ENCODE measurements around the gene PHF1. TPM values are rescaled to one million over a fixed set of nuclear protein-coding genes. Genes with fewer than 3 reads are reported as not detected.
A peak's percentile ranks its signal among the peaks of the same experiment; 100 is the strongest.
"Not testable (repeated sequence)": the region's sequence is repeated elsewhere in the genome, so short reads cannot be mapped to it uniquely, and the experiment has no call there.

The PHF1 gene
- polyA plus RNA-seq (2011; rRNA removed) = 37.8 and 54.6 TPM in 2 replicates
- 24.4 and 25.0 TPM in 2 replicates for polyA minus RNA-seq (2011; rRNA and poly(A)+ RNA removed)

DNA sequence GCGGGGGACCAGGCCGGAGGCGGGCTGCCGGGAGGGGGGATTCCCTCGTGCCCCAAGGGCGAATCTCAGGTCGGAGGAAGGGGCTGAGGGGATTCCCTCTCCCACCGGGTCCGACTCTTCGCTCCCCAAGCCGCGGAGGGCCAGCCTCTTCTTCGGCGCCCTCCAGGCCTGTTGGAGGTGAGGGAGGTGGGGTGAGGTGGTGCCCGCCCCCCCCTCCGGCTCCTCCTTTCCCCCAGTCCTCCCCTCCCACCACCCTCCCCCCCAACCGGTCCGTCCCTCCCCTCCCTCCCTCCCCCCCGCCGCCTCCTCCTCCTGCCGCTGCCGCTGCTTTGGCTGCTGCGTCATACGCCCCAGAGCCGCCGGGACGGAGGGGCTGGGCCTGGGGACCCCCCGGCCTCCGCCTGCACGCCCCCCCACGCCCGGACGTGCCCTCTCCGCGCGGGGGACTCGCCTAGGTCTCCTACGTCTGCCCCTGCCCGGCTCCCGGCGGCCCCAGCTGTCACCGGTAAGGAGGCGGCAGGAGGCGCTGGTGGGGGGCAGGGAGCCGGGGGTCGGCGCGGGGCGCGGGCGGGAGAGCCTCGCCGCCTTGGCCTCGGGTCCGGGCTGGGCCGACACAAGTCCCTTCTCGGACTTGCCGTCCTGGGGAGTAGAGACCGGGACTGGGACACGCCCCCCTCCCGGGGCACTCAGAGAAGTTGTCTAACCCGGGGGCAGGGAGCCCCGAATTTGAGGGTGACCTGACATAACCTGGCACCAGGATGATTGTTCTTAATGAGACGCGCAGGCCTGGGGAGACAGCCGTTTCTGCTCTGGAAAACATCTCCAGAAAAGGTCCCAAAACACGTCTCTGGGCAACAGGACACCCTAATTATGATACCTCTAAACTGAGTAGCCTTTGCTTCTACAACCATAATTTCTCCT is at the start of gene PHF1:
Gene PHF1 (plus strand): TSS at position 304 of the 921 bp plus-strand sequence. CDS start 1,250 bp downstream, outside the sequence.
- no peaks in the 10 kb centered on the region for H3K27me3 ChIP-seq (ENCODE audit: control insufficient read depth, insufficient read depth, low read length)
- CTCF ChIA-PET = no interaction called here
- peaks cover 25% of the 10 kb centered on the region for H3K36me3 ChIP-seq (ENCODE audit: control insufficient read depth, insufficient read depth, low read length)

GRCh38 chr6:33363486-33363885 is 47.3 kb upstream of the PHF1 start:
- H3K4me3 ChIP-seq (ENCODE audit: low read depth, low read length); POLR2A ChIA-PET: not testable (repeated sequence)

More for the DNA sequence above, at the start of gene PHF1:
- POLR2A ChIA-PET = interaction anchor here (0.6 to 0.7 kb wide), 3 partner anchors 16 to 203 kb away, joined by 3 read pairs; no protein-coding TSS in a partner anchor
- no peak for TF ChIP-seq CTCF (IDR thresholded peaks at IDR 0.05; ENCODE audit: insufficient read depth, low read depth, low read length)
- no peak for DNase-seq (ENCODE audit: low read depth)
- H3K4me3 ChIP-seq (ENCODE audit: low read depth, low read length) = peak within 1 kb of the TSS; percentile 62

GRCh38 chr6:33364475-33365205 is 46.2 kb upstream of the PHF1 start:
- DNase-seq (ENCODE audit: low read depth); H3K4me3 ChIP-seq (ENCODE audit: low read depth, low read length); POLR2A ChIA-PET; H3K36me3 ChIP-seq (ENCODE audit: control insufficient read depth, insufficient read depth, low read length): not testable (repeated sequence)
- peaks cover 14% of the 10 kb centered on the region for H3K27me3 ChIP-seq (ENCODE audit: control insufficient read depth, insufficient read depth, low read length)
- CTCF ChIA-PET = interaction anchor here (0.7 to 1.5 kb wide), 4 partner anchors 10 to 452 kb away, joined by 3 to 7 read pairs (median 4); no protein-coding TSS in a partner anchor

More at GRCh38 chr6:33363486-33363885, 47.3 kb upstream of the PHF1 start:
- CTCF ChIA-PET = interaction anchor here (0.7 to 1.0 kb wide), 2 partner anchors 21 to 451 kb away, joined by 3 read pairs; no protein-coding TSS in a partner anchor
- H3K27me3 ChIP-seq (ENCODE audit: control insufficient read depth, insufficient read depth, low read length) = peaks cover 14% of the 10 kb centered on the region
- DNase-seq (ENCODE audit: low read depth); H3K36me3 ChIP-seq (ENCODE audit: control insufficient read depth, insufficient read depth, low read length): not testable (repeated sequence)

DNA sequence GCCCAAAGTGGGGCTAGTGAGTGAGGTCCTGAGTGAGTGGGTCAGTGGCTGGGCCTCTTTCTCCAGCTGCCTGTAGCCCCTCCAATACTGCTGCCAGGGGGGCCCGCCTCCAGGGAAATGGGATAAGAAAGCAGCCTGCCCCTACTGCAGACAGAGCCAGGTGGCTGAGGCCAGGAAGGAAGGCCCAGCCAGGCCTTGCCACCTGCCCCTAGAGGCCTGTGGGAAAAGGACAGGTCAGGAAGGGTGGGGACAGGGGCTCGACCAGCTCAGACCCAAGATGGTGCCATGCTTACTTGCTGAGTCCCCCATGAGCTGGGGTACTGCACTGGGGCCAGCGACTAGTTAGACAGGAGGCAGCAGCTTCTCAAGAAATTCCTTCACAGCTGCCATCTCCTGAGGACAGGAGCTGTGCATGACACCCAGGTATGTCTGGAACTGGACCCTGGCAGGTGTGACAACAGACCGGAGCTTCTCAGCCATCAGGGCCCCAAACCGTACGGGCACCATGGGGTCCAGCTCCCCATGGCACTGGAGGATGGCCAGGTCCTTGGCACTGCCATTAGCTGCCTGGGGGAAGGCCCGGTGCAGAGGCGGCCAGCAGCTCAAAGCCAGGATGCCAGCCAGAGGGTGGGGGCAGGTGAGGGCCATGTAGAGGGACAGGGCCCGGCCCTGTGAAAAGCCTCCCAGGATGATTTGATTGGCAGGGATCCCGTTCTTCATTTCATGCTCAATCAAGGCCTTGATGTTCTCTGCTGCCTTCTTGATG is 45.4 kb upstream of the PHF1 start:
- H3K4me3 ChIP-seq (ENCODE audit: low read depth, low read length); H3K36me3 ChIP-seq (ENCODE audit: control insufficient read depth, insufficient read depth, low read length); DNase-seq (ENCODE audit: low read depth); POLR2A ChIA-PET: not testable (repeated sequence)
- CTCF ChIA-PET = interaction anchor here (0.7 to 1.5 kb wide), 3 partner anchors 10 to 30 kb away, joined by 3 to 7 read pairs (median 4); no protein-coding TSS in a partner anchor
- H3K27me3 ChIP-seq (ENCODE audit: control insufficient read depth, insufficient read depth, low read length) = peaks cover 10% of the 10 kb centered on the region

GRCh38 chr6:33367009-33367714 is 43.7 kb upstream of the PHF1 start:
- no peak for DNase-seq (ENCODE audit: low read depth)
- CTCF ChIA-PET = no interaction called here
- Histone ChIP-seq H3K36me3 (ENCODE audit: control insufficient read depth, insufficient read depth, low read length) (no peaks in the 10 kb centered on the region), H3K27me3 (ENCODE audit: control insufficient read depth, insufficient read depth, low read length) (peaks cover 2% of the 10 kb centered on the region), H3K4me3 (ENCODE audit: low read depth, low read length) (no peak overlapping the region)
- TF ChIP-seq CTCF (IDR thresholded peaks at IDR 0.05; ENCODE audit: insufficient read depth, low read depth, low read length) = no peak
- POLR2A ChIA-PET = no interaction called here

GRCh38 chr6:33367715-33368025 is 43.1 kb upstream of the PHF1 start:
- H3K36me3 ChIP-seq (ENCODE audit: control insufficient read depth, insufficient read depth, low read length); H3K4me3 ChIP-seq (ENCODE audit: low read depth, low read length); H3K27me3 ChIP-seq (ENCODE audit: control insufficient read depth, insufficient read depth, low read length); DNase-seq (ENCODE audit: low read depth); POLR2A ChIA-PET: not testable (repeated sequence)
- CTCF ChIA-PET = interaction anchor here (0.6 kb wide), 1 partner anchor 16 kb away, joined by 3 read pairs; no protein-coding TSS in a partner anchor

GRCh38 chr6:33371901-33372300 is 38.9 kb upstream of the PHF1 start:
- POLR2A ChIA-PET; DNase-seq (ENCODE audit: low read depth); H3K36me3 ChIP-seq (ENCODE audit: control insufficient read depth, insufficient read depth, low read length); H3K4me3 ChIP-seq (ENCODE audit: low read depth, low read length); H3K27me3 ChIP-seq (ENCODE audit: control insufficient read depth, insufficient read depth, low read length): not testable (repeated sequence)
- CTCF ChIA-PET = interaction anchor here (2.0 kb wide), 1 partner anchor 19 kb away, joined by 5 read pairs; no protein-coding TSS in a partner anchor

Measured in BJ (cell line).